GM23248 (cell line): ENCODE data around the gene ARID1B. TPM values are rescaled to one million over a fixed set of nuclear protein-coding genes. Genes with fewer than 3 reads are reported as not detected.

Experiments used
- DNase-seq: peaks from one replicate; pipeline ENCODE4 v3.0.0-alpha.2; 2015
- H2AFZ ChIP-seq: fragments of 200-600 bp; sonication (generic); 2 replicates; pipeline ENCODE4 v1.6.1; 2016; ENCODE audit warnings: antibody characterized with exemption
- H3F3A ChIP-seq: fragments of 200-600 bp; sonication (generic); 2 replicates; pipeline ENCODE4 v1.6.1; 2016; ENCODE audit warnings: mild to moderate bottlenecking, antibody characterized with exemption, mixed run types; ENCODE audit not compliant: insufficient read depth
- H3K27ac ChIP-seq: fragments of 200-600 bp; sonication (generic); 2 replicates; pipeline ENCODE4 v1.5.1; 2016; ENCODE audit warnings: mild to moderate bottlenecking
- H3K27me3 ChIP-seq: fragments of 200-600 bp; sonication (generic); replicated peaks from 2 replicates; pipeline ENCODE4 v1.6.1; 2016; ENCODE audit warnings: mild to moderate bottlenecking; ENCODE audit not compliant: insufficient read depth
- H3K36me3 ChIP-seq: fragments of 200-600 bp; sonication (generic); 2 replicates; pipeline ENCODE4 v1.6.1; 2016; ENCODE audit warnings: low read depth, mild to moderate bottlenecking
- H3K4me1 ChIP-seq: fragments of 200-600 bp; sonication (generic); 2 replicates; pipeline ENCODE4 v1.6.1; 2016; ENCODE audit warnings: mild to moderate bottlenecking; ENCODE audit not compliant: insufficient read depth
- H3K4me2 ChIP-seq: fragments of 200-600 bp; sonication (generic); one replicate; pipeline ENCODE4 v1.6.1; 2016; ENCODE audit warnings: mild to moderate bottlenecking; ENCODE audit not compliant: unreplicated experiment
- H3K4me3 ChIP-seq: fragments of 200-600 bp; sonication (generic); 2 replicates; pipeline ENCODE4 v1.5.1; 2016; ENCODE audit warnings: mild to moderate bottlenecking
- H3K79me2 ChIP-seq: fragments of 200-600 bp; sonication (generic); 2 replicates; pipeline ENCODE4 v1.6.1; 2016; ENCODE audit warnings: mild to moderate bottlenecking; ENCODE audit not compliant: insufficient read depth
- H3K9ac ChIP-seq: fragments of 200-600 bp; sonication (generic); 2 replicates; pipeline ENCODE4 v1.6.1; 2016; ENCODE audit warnings: mild to moderate bottlenecking
- H3K9me2 ChIP-seq: fragments of 200-600 bp; sonication (generic); 2 replicates; pipeline ENCODE4 v1.6.1; 2016; ENCODE audit warnings: mixed run types, mild to moderate bottlenecking, moderate library complexity; ENCODE audit not compliant: insufficient read depth
- H3K9me3 ChIP-seq: fragments of 200-600 bp; sonication (generic); one replicate; pipeline ENCODE4 v1.6.1; 2017; ENCODE audit warnings: low read depth
- H4K20me1 ChIP-seq: fragments of 200-600 bp; sonication (generic); 2 replicates; pipeline ENCODE4 v1.6.0; 2016; ENCODE audit not compliant: insufficient read depth
- EZH2 ChIP-seq: fragments of 200-600 bp; sonication (generic); IDR thresholded peaks from 2 replicates; pipeline ENCODE4 v1.6.1; 2018; ENCODE audit warnings: antibody characterized with exemption, mild to moderate bottlenecking; ENCODE audit not compliant: insufficient read depth, poor library complexity, severe bottlenecking
- EZH2phosphoT487 ChIP-seq: fragments of 200-600 bp; sonication (generic); IDR thresholded peaks from 2 replicates; pipeline ENCODE4 v1.6.1; 2018; ENCODE audit warnings: antibody characterized with exemption, moderate library complexity, mild to moderate bottlenecking, low read depth; ENCODE audit not compliant: insufficient read depth
- WGBS, 2 experiments: methylation state at CpG; one replicate each; pipeline ENCODE4 v1.1.6; 2015 to 2017; ENCODE audit warnings: low lambda C conversion rate in 2 of 2, low coverage in 1 of 2; ENCODE audit errors: missing lambda C conversion rate in 2 of 2; 5-methylcytosine and 5-hydroxymethylcytosine counted together
- in situ Hi-C: fragments of 300-500 bp; cut with MboI; formaldehyde crosslinking; loops from 2 replicates; pipeline ENCODE4 v1.15.0; 2020
- polyA plus RNA-seq: library from polyadenylated mRNA; unstranded; fragments of >200 nt; fragmentation: Nextera tagmentation; extraction: Ambion mirVana; gene quantifications from 2 replicates; pipeline ENCODE4 v1.2.1, GENCODE V29; 2016
- total RNA-seq: library from RNA; depleted of rRNA; stranded (reverse); fragments of >200 nt; shearing (Covaris generic); gene quantifications from 2 replicates; pipeline ENCODE4 v1.2.3, GENCODE V29; 2014

Gene ARID1B
- total and polyA plus RNA-seq, 2 experiments from 2014 or later, result 19.3 to 21.2 TPM

DNA sequence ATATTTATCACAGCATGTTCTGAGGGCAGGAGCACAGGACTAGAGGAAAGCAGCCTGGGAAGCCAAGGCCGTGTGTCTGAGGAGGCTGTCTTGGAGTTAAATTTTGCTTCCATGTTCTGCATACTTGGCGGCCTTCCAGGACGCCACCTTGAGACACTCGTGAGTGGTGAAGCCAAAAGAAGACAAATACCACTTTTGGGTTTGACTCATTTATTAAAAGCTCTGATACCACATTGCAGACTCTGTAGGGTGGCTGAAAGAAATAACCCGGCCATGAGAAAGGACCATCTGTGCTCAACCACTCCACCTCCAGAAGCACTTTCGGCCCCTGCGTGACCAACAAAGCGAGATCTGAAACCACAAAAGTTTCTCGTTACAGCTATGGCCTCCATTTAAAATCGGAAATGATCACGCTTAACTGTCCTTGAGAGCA, 426.1 kb downstream of the ARID1B start:
- Histone ChIP-seq H3K9me3 (no peaks in the 10 kb centered on the region), H3K27ac (no peak overlapping the region), H3K9me2 (no peaks in the 10 kb centered on the region), H3K36me3 (peaks cover 48% of the 10 kb centered on the region), H3K27me3 (no peaks in the 10 kb centered on the region), H3F3A (no peaks in the 10 kb centered on the region), H3K9ac (no peak overlapping the region), H3K4me2 (no peak overlapping the region), H3K4me1 (no peaks in the 10 kb centered on the region), H2AFZ (no peak overlapping the region), H3K79me2 (no peaks in the 10 kb centered on the region), H4K20me1 (no peaks in the 10 kb centered on the region), H3K4me3 (no peak overlapping the region)
- in situ Hi-C loops, result no loop called here
- no peak for TF ChIP-seq EZH2
- TF ChIP-seq EZH2phosphoT487, result no peak
- 82 to 85% methylated on average over 11 of the region's 11 CpGs for WGBS, 2 experiments
- DNase-seq, result no peak

GRCh38 chr6:157203764-157204163, 426.6 kb downstream of the ARID1B start:
- Histone ChIP-seq H4K20me1 (no peaks in the 10 kb centered on the region), H3K4me1 (no peaks in the 10 kb centered on the region), H3K9ac (no peak overlapping the region), H3K79me2 (no peaks in the 10 kb centered on the region), H3K9me3 (no peaks in the 10 kb centered on the region), H3K27ac (no peak overlapping the region), H3K4me3 (no peak overlapping the region), H3K27me3 (no peaks in the 10 kb centered on the region), H3K36me3 (peaks cover 49% of the 10 kb centered on the region), H3F3A (no peaks in the 10 kb centered on the region), H2AFZ (no peak overlapping the region), H3K4me2 (no peak overlapping the region), H3K9me2 (no peaks in the 10 kb centered on the region)
- in situ Hi-C loops, result no loop called here
- WGBS, 2 experiments, result 96 to 97% methylated on average over 6 of the region's 6 CpGs
- no peak for DNase-seq
- TF ChIP-seq EZH2phosphoT487, result no peak
- no peak for TF ChIP-seq EZH2

GRCh38 chr6:157205473-157206358, 428.5 kb downstream of the ARID1B start:
- in situ Hi-C loops, result no loop called here
- H3K27ac ChIP-seq, result no peak overlapping the region
- DNase-seq, result no peak

GRCh38 chr6:157206359-157206815, 429.2 kb downstream of the ARID1B start:
- Histone ChIP-seq H3K4me1 (no peaks in the 10 kb centered on the region), H3K79me2 (no peaks in the 10 kb centered on the region), H3K36me3 (peaks cover 37% of the 10 kb centered on the region), H3K9ac (no peak overlapping the region), H3K9me3 (no peaks in the 10 kb centered on the region), H3K27ac (no peak overlapping the region), H3K27me3 (no peaks in the 10 kb centered on the region), H3K9me2 (no peaks in the 10 kb centered on the region), H3K4me3 (no peak overlapping the region), H2AFZ (no peak overlapping the region), H3F3A (no peaks in the 10 kb centered on the region), H4K20me1 (no peaks in the 10 kb centered on the region), H3K4me2 (no peak overlapping the region)
- DNase-seq, result no peak
- 96% methylated on average over 23 of the region's 23 CpGs for WGBS, 2 experiments
- TF ChIP-seq EZH2 (no peak), EZH2phosphoT487 (no peak)
- in situ Hi-C loops, result no loop called here

More at GRCh38 chr6:157205473-157206358, 428.5 kb downstream of the ARID1B start:
- no peak overlapping the region for H2AFZ ChIP-seq
- H3K79me2 ChIP-seq, result no peaks in the 10 kb centered on the region
- no peak overlapping the region for H3K4me3 ChIP-seq
- H3K9me2 ChIP-seq, result no peaks in the 10 kb centered on the region
- H3F3A ChIP-seq, result no peaks in the 10 kb centered on the region
- no peaks in the 10 kb centered on the region for H3K4me1 ChIP-seq
- H3K9ac ChIP-seq, result no peak overlapping the region
- H3K36me3 ChIP-seq, result peaks cover 42% of the 10 kb centered on the region
- H3K27me3 ChIP-seq, result no peaks in the 10 kb centered on the region
- H4K20me1 ChIP-seq, result no peaks in the 10 kb centered on the region
- no peak for TF ChIP-seq EZH2
- H3K4me2 ChIP-seq, result no peak overlapping the region
- H3K9me3 ChIP-seq, result no peaks in the 10 kb centered on the region
- 95 to 99% methylated on average over 11 of the region's 11 CpGs for WGBS, 2 experiments
